Upper lobe of left lung (tissue), 6 donors: ENCODE data around the gene SEZ6L2. TPM values are rescaled to one million over a fixed set of nuclear protein-coding genes. Genes with fewer than 3 reads are reported as not detected.

Experiments
- ATAC-seq, 2 donors: fragments of 200-7000 bp; cut with Tn5 transposase; one replicate each; pipeline ENCODE4 v1.9.1; 2022; ENCODE audit warnings: mild to moderate bottlenecking in 2 of 2, moderate library complexity in 2 of 2; ENCODE audit not compliant: low FRiP score in 2 of 2
- DNase-seq, 2 donors: peaks; one replicate each; pipeline ENCODE4 v3.0.0-alpha.2; 2019 to 2020
- H3K27ac ChIP-seq, 4 donors: fragments of 200-600 bp; sonication (generic); one replicate each; pipeline ENCODE4 v1.5.1; 2016 to 2019
- H3K27me3 ChIP-seq, 4 donors: fragments of 200-600 bp; sonication (generic); one replicate each; pipeline ENCODE4 v1.5.1; 2017 to 2019
- H3K36me3 ChIP-seq, 4 donors: fragments of 200-600 bp; sonication (generic); one replicate each; pipeline ENCODE4 v1.5.1; 2016 to 2019
- H3K4me1 ChIP-seq, 4 donors: fragments of 200-600 bp; sonication (generic); one replicate each; pipeline ENCODE4 v1.5.1; 2018 to 2019
- H3K4me3 ChIP-seq, 4 donors: fragments of 200-600 bp; sonication (generic); one replicate each; pipeline ENCODE4 v1.5.1; 2017 to 2019; ENCODE audit warnings: mild to moderate bottlenecking in 2 of 4, moderate library complexity in 1 of 4
- H3K9me3 ChIP-seq, 4 donors: fragments of 200-600 bp; sonication (generic); one replicate each; pipeline ENCODE4 v1.5.1; 2018 to 2019
- EP300 ChIP-seq, 4 donors: sonication (generic); formaldehyde crosslinking; IDR thresholded peaks; one replicate each; pipeline ENCODE4 v1.5.1; 2017; ENCODE audit warnings: antibody characterized with exemption in 4 of 4, control low read depth in 2 of 4
- POLR2A ChIP-seq, 4 donors: fragments of 450-650 bp; IDR thresholded peaks; one replicate each; pipeline ENCODE4 v1.5.1; 2016 to 2017; ENCODE audit warnings: antibody characterized with exemption in 4 of 4, mild to moderate bottlenecking in 2 of 4
- POLR2AphosphoS5 ChIP-seq, 2 donors: sonication (generic); formaldehyde crosslinking; IDR thresholded peaks; one replicate each; pipeline ENCODE4 v1.5.1; 2017; ENCODE audit warnings: antibody characterized with exemption in 2 of 2
- WGBS, 2 donors: methylation state at CpG; one replicate each; pipeline ENCODE4 v1.1.5; 2017 to 2018; 5-methylcytosine and 5-hydroxymethylcytosine counted together
- total RNA-seq, 6 donors: library from RNA; depleted of rRNA in 4 of 6; stranded (reverse); fragments of >200 nt in 4 of 6; gene quantifications; one replicate each; pipeline versions ENCODE4 v1.1.0 to v1.2.1, GENCODE V29; 2016 to 2021
- TF ChIP-seq, protein P1 (sequence below), 6 experiments: fragments of 450-650 bp in 4 of 6; fragments of 200-600 bp in 2 of 6; sonication (generic) in 2 of 6; IDR thresholded peaks; one replicate each; pipeline ENCODE4 v1.5.1; 2016 to 2019; ENCODE audit warnings: antibody characterized with exemption in 6 of 6
- donor health status: DM: no; HTN: no; CAD: no; lungs with moderate emphysema.
- donor health status: DM: no; HTN: yes; CAD: no; lungs with severe emphysema.

The SEZ6L2 gene
- total RNA-seq, 6 donors from 2014 or later = 4.2 to 13.5 (median 8.2) TPM

DNA sequence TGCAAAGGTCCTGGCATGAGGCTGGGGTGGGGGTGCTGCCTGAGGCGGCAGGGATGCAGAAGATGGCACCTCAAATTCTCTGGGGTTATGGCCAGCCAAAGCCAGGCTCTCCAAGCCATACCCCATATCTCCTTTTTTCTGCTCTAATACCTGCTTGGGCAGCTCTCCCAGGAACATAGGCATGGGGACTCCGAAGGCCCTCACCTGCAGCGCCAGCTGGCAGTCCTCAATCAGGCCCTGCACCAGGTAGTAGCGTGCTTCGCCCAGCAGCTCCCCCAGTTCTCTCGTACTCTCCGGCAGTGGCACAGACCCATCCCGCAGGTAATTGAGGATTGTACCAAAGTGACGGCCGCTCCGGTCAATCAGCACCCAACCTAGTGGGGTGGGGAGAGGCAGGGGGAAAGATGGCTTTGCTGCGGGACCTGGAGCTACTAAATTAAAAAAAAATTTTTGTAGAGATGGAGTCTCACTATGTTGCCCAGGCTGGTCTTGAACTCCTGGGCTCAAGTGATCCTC lies 23.7 kb upstream of the SEZ6L2 start:
- Histone ChIP-seq H3K27me3 (no peaks in the 10 kb centered on the region), H3K9me3 (no peaks in the 10 kb centered on the region), H3K4me1 (peaks cover 21 to 28% (median 22%) of the 10 kb centered on the region in 4 donors), H3K36me3 (peaks cover 7 to 50% (median 13%) of the 10 kb centered on the region in 4 donors), H3K4me3 (no peak overlapping the region), H3K27ac (no peak overlapping the region)
- DNase-seq (no peak), ATAC-seq (no peak)
- TF ChIP-seq EP300 (IDR thresholded peaks at IDR 0.05) (no peak), POLR2A (IDR thresholded peaks at IDR 0.05) (no peak), POLR2AphosphoS5 (IDR thresholded peaks at IDR 0.05) (no peak)
- TF ChIP-seq, protein P1, sequence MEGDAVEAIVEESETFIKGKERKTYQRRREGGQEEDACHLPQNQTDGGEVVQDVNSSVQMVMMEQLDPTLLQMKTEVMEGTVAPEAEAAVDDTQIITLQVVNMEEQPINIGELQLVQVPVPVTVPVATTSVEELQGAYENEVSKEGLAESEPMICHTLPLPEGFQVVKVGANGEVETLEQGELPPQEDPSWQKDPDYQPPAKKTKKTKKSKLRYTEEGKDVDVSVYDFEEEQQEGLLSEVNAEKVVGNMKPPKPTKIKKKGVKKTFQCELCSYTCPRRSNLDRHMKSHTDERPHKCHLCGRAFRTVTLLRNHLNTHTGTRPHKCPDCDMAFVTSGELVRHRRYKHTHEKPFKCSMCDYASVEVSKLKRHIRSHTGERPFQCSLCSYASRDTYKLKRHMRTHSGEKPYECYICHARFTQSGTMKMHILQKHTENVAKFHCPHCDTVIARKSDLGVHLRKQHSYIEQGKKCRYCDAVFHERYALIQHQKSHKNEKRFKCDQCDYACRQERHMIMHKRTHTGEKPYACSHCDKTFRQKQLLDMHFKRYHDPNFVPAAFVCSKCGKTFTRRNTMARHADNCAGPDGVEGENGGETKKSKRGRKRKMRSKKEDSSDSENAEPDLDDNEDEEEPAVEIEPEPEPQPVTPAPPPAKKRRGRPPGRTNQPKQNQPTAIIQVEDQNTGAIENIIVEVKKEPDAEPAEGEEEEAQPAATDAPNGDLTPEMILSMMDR (IDR thresholded peaks at IDR 0.05) = no peak
- 93 to 98% methylated on average over 10 to 12 of the region's 12 CpGs for WGBS, 2 donors

DNA sequence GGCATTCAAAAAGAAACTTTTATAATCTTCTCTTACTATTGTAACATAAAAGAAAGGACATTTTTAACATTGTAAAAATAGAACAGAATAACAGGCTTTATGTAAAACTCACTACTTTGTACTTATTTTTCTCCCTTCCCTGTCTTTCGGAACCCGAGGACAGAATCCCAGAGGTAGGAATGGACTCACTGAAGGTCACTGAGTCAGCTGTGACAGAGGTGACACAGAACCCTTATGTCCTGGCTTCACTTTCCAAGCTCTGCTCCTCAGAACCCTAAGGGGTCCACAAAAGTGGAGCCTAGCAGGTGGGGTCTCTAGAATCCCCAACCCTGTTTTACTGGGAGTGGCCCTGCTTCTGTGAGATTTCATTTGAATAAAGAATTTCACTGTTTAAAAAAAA lies 23.0 kb upstream of the SEZ6L2 start:
- WGBS, 2 donors = 92 to 96% methylated on average over 2 of the region's 2 CpGs
- DNase-seq = no peak
- Histone ChIP-seq H3K4me3 (no peak overlapping the region), H3K4me1 (peaks cover 20 to 28% (median 22%) of the 10 kb centered on the region in 4 donors), H3K27me3 (no peaks in the 10 kb centered on the region), H3K9me3 (no peaks in the 10 kb centered on the region), H3K36me3 (peaks cover 7 to 50% (median 15%) of the 10 kb centered on the region in 4 donors), H3K27ac (no peak overlapping the region)
- TF ChIP-seq POLR2AphosphoS5 (IDR thresholded peaks at IDR 0.05) = no peak
- TF ChIP-seq, protein P1 (IDR thresholded peaks at IDR 0.05) = no peak
- no peak for TF ChIP-seq EP300 (IDR thresholded peaks at IDR 0.05)
- TF ChIP-seq POLR2A (IDR thresholded peaks at IDR 0.05) = no peak
- ATAC-seq = no peak

DNA sequence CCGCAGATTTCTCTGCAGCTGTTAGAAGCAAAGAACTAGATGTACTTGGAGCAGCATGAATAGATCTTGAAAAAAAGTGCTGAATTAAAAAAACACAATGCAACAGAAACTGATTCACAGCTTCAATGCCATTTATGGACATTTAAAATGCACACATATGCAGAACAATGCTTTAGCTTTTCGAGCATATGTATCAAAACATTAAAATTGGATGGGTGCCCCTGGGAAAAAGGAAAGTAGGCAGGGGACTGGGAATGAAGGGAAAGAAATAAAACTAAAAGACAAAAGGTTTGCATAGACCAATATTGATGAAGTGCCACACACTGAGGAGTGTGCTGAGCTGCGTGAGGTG lies 21.7 kb upstream of the SEZ6L2 start:
- ATAC-seq = no peak
- Histone ChIP-seq H3K27ac (no peak overlapping the region), H3K4me1 (peaks cover 13 to 18% (median 14%) of the 10 kb centered on the region in 4 donors), H3K27me3 (no peaks in the 10 kb centered on the region), H3K36me3 (peaks cover 7 to 50% (median 16%) of the 10 kb centered on the region in 4 donors), H3K9me3 (no peaks in the 10 kb centered on the region), H3K4me3 (no peak overlapping the region)
- 89 to 93% methylated on average over 3 of the region's 3 CpGs for WGBS, 2 donors
- DNase-seq = no peak
- TF ChIP-seq POLR2A (IDR thresholded peaks at IDR 0.05) (no peak), EP300 (IDR thresholded peaks at IDR 0.05) (no peak), POLR2AphosphoS5 (IDR thresholded peaks at IDR 0.05) (no peak)
- TF ChIP-seq, protein P1 (IDR thresholded peaks at IDR 0.05) = no peak

DNA sequence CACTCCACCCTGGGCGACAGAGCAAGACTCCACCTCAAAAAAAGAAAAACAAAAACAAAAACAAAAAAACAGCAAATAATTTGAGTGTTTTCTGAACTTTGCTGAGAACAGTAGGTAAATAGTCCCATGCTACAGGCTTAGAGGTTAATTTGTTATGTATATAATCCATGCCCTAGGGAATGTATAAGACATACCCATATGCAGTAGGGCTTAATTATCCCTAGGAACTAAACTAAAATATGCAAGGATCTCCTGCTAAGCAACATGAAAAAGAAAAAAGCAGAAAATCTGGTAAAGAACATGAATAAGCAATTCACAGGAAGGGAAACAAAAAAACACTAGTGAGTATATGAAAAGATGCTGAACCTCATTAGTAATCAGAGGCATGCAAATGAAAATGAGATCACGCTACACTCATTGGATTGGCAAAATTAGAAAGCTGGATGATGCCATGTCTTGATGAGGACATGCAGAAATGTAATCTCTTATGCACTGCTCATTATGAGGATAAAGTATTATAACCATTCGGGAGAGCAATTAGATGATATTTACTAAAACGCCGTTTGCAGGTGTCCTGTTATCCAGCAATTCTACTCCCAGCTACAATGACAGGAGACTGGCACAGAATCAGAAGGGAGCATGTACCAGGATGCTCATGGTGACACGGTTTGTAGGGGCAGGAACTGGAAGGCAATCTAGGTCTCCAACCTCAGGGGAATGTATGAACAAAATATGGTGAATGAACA lies 21.1 kb upstream of the SEZ6L2 start:
- TF ChIP-seq POLR2AphosphoS5 (IDR thresholded peaks at IDR 0.05) (no peak), POLR2A (IDR thresholded peaks at IDR 0.05) (no peak), EP300 (IDR thresholded peaks at IDR 0.05) (no peak)
- TF ChIP-seq, protein P1 (IDR thresholded peaks at IDR 0.05) = no peak
- Histone ChIP-seq H3K27me3 (no peaks in the 10 kb centered on the region), H3K36me3 (peaks cover 7 to 50% (median 16%) of the 10 kb centered on the region in 4 donors), H3K9me3 (no peaks in the 10 kb centered on the region), H3K27ac (no peak overlapping the region), H3K4me3 (no peak overlapping the region), H3K4me1 (peaks cover 11 to 15% (median 13%) of the 10 kb centered on the region in 4 donors)
- DNase-seq (no peak), ATAC-seq (no peak)
- 87 to 93% methylated on average over 6 of the region's 6 CpGs for WGBS, 2 donors
